Rectal smooth muscle tissue (tissue), 1 donor: ENCODE results near the gene CCL15.

Source experiments
- H3K27ac ChIP-seq: one replicate; pipeline ENCODE4 v1.7.0; 2013; ENCODE audit warnings: low read depth, low read length, inconsistent platforms
- H3K27me3 ChIP-seq: one replicate; pipeline ENCODE4 v1.7.0; 2013; ENCODE audit warnings: low read length; ENCODE audit not compliant: control insufficient read depth, insufficient read depth
- H3K36me3 ChIP-seq: one replicate; pipeline ENCODE4 v1.7.0; 2013; ENCODE audit warnings: low read length; ENCODE audit not compliant: control insufficient read depth, insufficient read depth
- H3K4me1 ChIP-seq: one replicate; pipeline ENCODE4 v1.7.0; 2013; ENCODE audit warnings: low read length; ENCODE audit not compliant: control insufficient read depth, insufficient read depth
- H3K4me3 ChIP-seq: one replicate; pipeline ENCODE4 v1.7.0; 2013; ENCODE audit warnings: low read length
- H3K9ac ChIP-seq: one replicate; pipeline ENCODE4 v1.7.0; 2013; ENCODE audit warnings: low read length

Gene CCL15

GRCh38 chr17:35984140-35984539 lies 17.2 kb downstream of the CCL15 start:
- H3K36me3 ChIP-seq: no peaks in the 10 kb centered on the region
- H3K9ac ChIP-seq: no peak overlapping the region
- no peak overlapping the region for H3K4me3 ChIP-seq
- no peak overlapping the region for H3K27ac ChIP-seq
- no peaks in the 10 kb centered on the region for H3K4me1 ChIP-seq
- no peaks in the 10 kb centered on the region for H3K27me3 ChIP-seq

- Histone ChIP-seq H3K27ac (no peak overlapping the region), H3K9ac (no peak overlapping the region), H3K4me3 (no peak overlapping the region), H3K36me3 (no peaks in the 10 kb centered on the region), H3K4me1 (no peaks in the 10 kb centered on the region), H3K27me3 (no peaks in the 10 kb centered on the region)
Measured at GRCh38 chr17:35982409-35983191, 18.8 kb downstream of the CCL15 start.

GRCh38 chr17:35981908-35982330 lies 19.4 kb downstream of the CCL15 start:
- no peaks in the 10 kb centered on the region for H3K27me3 ChIP-seq
- H3K36me3 ChIP-seq: no peaks in the 10 kb centered on the region
- no peaks in the 10 kb centered on the region for H3K4me1 ChIP-seq
- H3K9ac ChIP-seq: no peak overlapping the region
- no peak overlapping the region for H3K4me3 ChIP-seq
- no peak overlapping the region for H3K27ac ChIP-seq

GRCh38 chr17:35981246-35981645 lies 20.1 kb downstream of the CCL15 start, which contains the start of gene CCL16:
Gene CCL16, minus strand, starts transcription at chr17:35981497. Its CDS starts 77 bp downstream, at chr17:35981420.
- H3K9ac ChIP-seq: no peak within 1 kb of the TSS
- no peaks in the 10 kb centered on the region for H3K36me3 ChIP-seq
- no peaks in the 10 kb centered on the region for H3K27me3 ChIP-seq
- no peak within 1 kb of the TSS for H3K27ac ChIP-seq
- H3K4me1 ChIP-seq: no peaks in the 10 kb centered on the region
- H3K4me3 ChIP-seq: no peak within 1 kb of the TSS

GRCh38 chr17:35978346-35978745 lies 23.0 kb downstream of the CCL15 start:
- H3K4me1 ChIP-seq: no peaks in the 10 kb centered on the region
- H3K36me3 ChIP-seq: no peaks in the 10 kb centered on the region
- no peak overlapping the region for H3K4me3 ChIP-seq
- no peaks in the 10 kb centered on the region for H3K27me3 ChIP-seq
- H3K27ac ChIP-seq: no peak overlapping the region
- H3K9ac ChIP-seq: no peak overlapping the region

- no peak overlapping the region for H3K27ac ChIP-seq
- no peaks in the 10 kb centered on the region for H3K4me1 ChIP-seq
- no peak overlapping the region for H3K4me3 ChIP-seq
- no peaks in the 10 kb centered on the region for H3K36me3 ChIP-seq
- H3K27me3 ChIP-seq: no peaks in the 10 kb centered on the region
- H3K9ac ChIP-seq: no peak overlapping the region
Measured at GRCh38 chr17:35977509-35977908, 23.8 kb downstream of the CCL15 start.

- no peak overlapping the region for H3K9ac ChIP-seq
- H3K27ac ChIP-seq: no peak overlapping the region
- H3K4me3 ChIP-seq: no peak overlapping the region
- H3K27me3 ChIP-seq: no peaks in the 10 kb centered on the region
- no peaks in the 10 kb centered on the region for H3K4me1 ChIP-seq
- no peaks in the 10 kb centered on the region for H3K36me3 ChIP-seq
Measured at GRCh38 chr17:35973333-35974260, 27.8 kb downstream of the CCL15 start.

GRCh38 chr17:35972945-35973332 lies 28.4 kb downstream of the CCL15 start:
- H3K27me3 ChIP-seq: no peaks in the 10 kb centered on the region
- no peak overlapping the region for H3K9ac ChIP-seq
- H3K4me3 ChIP-seq: no peak overlapping the region
- no peak overlapping the region for H3K27ac ChIP-seq
- no peaks in the 10 kb centered on the region for H3K4me1 ChIP-seq
- H3K36me3 ChIP-seq: no peaks in the 10 kb centered on the region

- no peak overlapping the region for H3K9ac ChIP-seq
- H3K36me3 ChIP-seq: no peaks in the 10 kb centered on the region
- H3K27ac ChIP-seq: no peak overlapping the region
- no peaks in the 10 kb centered on the region for H3K27me3 ChIP-seq
- H3K4me1 ChIP-seq: no peaks in the 10 kb centered on the region
- no peak overlapping the region for H3K4me3 ChIP-seq
Measured at GRCh38 chr17:35972535-35972934, 28.8 kb downstream of the CCL15 start.

GRCh38 chr17:35972066-35972465 lies 29.3 kb downstream of the CCL15 start:
- Histone ChIP-seq H3K27me3 (no peaks in the 10 kb centered on the region), H3K4me1 (no peaks in the 10 kb centered on the region), H3K27ac (no peak overlapping the region), H3K9ac (no peak overlapping the region), H3K4me3 (no peak overlapping the region), H3K36me3 (no peaks in the 10 kb centered on the region)

- H3K27me3 ChIP-seq: no peaks in the 10 kb centered on the region
- H3K4me3 ChIP-seq: no peak overlapping the region
- no peak overlapping the region for H3K27ac ChIP-seq
- H3K4me1 ChIP-seq: no peaks in the 10 kb centered on the region
- no peak overlapping the region for H3K9ac ChIP-seq
- no peaks in the 10 kb centered on the region for H3K36me3 ChIP-seq
Measured at GRCh38 chr17:35969558-35970380, 31.6 kb downstream of the CCL15 start.

- H3K4me3 ChIP-seq: no peak overlapping the region
- no peaks in the 10 kb centered on the region for H3K27me3 ChIP-seq
- no peaks in the 10 kb centered on the region for H3K4me1 ChIP-seq
- H3K27ac ChIP-seq: no peak overlapping the region
- H3K9ac ChIP-seq: no peak overlapping the region
- H3K36me3 ChIP-seq: no peaks in the 10 kb centered on the region
Measured at GRCh38 chr17:35968520-35969054, 32.8 kb downstream of the CCL15 start.
